ENCODE results near the gene DNM1L.
"Not testable (repeated sequence)": the region's sequence is repeated elsewhere in the genome, so short reads cannot be mapped to it uniquely, and the experiment has no call there.

Gene DNM1L

DNA sequence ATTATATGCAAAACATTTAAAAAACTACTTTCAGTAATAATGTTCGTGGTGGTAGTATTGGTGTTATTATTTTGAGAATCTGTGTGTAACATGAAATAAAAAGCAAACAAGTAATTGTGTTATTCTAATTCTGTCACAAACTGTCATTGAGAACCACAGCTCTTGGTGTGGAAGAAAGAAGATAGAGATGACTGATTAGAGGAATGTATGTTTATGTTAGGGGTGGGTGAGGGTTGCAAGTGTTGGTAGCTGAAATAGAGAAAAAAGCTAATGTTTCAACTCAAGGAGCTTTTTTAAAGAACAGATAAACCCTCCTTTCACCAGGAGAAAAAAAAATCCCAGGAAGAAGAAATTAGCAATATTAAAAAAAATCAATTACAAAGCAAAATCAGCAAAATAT, 18.3 kb downstream of the DNM1L start:
- DNase-seq (ENCODE audit: low spot score), result no peak

DNA sequence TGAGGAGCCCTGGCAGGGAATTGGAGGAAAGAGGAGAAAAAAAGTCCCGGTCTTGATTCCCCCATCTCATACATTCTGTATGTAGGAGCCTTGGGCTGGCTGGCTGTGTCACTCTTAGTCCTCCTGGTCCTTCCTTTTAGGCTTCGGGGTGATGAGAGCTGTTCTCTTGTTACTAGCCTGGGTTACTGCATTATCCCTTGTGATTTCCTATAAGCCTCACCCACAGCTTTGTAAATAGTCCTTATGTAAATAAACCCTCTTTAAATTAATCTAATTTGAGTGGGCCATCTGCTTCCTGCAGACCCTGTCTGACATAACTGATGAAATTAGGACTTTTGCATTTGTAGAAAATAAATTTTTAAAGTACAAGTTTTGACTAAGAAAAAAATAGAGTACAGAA, 19.2 kb downstream of the DNM1L start:
- no peak for DNase-seq (ENCODE audit: low spot score)

DNA sequence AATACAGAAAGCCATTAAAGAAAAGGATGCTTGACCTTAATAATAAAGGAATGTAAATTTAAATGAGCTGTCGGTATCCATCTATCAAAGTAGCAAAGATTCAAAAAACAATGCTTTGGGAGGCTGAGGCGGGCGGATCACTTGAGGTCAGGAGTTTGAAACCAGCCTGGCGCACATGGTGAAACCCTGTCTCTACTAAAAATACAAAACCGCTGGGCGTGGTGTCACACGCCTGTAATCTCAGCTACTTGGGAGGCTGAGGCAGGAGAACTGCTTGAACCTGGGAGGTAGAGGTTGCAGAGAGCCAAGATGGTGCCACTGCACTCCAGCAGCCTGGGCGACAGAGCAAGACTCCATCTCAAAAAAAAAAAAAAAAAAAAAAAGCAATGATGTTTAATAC, 20.3 kb downstream of the DNM1L start:
- DNase-seq (ENCODE audit: low spot score), result not testable (repeated sequence)

DNA sequence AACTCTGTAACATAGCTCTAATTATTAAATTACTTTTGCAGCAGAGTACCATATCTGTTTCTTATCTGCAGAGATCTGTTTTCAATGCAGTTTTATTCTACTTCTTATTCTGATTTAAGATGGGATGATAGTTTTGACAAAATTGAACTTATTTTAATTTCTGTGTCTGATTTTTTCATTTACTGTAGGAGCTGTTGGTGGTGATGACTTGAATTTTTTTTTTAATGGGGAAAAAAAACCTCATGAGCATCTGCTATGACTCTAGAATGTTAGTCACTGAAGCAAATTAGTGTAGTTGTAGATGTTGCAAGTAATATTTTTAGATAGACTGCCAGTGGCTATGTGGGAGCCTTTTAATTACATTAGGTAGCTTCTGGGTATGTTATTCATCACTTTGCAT, 23.4 kb downstream of the DNM1L start:
- DNase-seq (ENCODE audit: low spot score), result no peak

DNA sequence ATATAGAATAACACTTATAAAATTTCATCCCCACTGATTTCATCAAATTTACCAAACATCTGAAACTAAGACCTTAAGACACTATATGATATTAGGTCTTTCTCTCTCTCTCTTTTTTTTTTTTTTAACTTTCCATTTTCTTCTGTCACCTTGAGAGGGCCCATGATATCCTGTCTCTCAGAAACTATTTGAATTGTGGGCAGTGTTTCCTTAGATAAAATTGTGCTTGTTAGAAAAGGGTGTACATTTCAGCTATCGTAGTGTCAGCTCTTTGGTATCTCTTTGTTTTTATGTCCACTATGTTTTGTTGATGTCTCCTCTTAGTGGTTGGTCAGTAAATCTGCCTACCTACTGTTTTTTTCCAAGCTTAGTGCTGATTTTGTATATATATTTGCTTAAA, 23.8 kb downstream of the DNM1L start:
- DNase-seq (ENCODE audit: low spot score), result no peak

DNA sequence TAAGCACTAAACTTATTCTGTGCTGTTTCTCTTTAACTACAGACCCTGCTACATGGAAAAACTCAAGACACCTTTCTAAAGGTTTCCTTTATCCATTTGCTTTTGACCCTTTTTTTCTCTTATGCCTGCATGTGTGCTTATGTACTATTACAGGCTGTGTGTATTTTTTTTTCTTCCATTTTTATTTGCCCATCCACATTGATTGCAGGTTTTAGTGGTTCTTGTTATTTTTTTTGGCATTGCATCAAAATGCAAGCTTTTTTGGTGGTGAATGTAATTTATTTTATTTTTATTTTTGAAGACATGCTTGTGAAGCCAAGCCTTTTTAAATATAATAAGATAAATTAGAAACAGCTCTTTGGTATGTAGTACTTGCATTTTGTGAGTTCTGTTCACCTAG, 26.7 kb downstream of the DNM1L start:
- no peak for DNase-seq (ENCODE audit: low spot score)

DNA sequence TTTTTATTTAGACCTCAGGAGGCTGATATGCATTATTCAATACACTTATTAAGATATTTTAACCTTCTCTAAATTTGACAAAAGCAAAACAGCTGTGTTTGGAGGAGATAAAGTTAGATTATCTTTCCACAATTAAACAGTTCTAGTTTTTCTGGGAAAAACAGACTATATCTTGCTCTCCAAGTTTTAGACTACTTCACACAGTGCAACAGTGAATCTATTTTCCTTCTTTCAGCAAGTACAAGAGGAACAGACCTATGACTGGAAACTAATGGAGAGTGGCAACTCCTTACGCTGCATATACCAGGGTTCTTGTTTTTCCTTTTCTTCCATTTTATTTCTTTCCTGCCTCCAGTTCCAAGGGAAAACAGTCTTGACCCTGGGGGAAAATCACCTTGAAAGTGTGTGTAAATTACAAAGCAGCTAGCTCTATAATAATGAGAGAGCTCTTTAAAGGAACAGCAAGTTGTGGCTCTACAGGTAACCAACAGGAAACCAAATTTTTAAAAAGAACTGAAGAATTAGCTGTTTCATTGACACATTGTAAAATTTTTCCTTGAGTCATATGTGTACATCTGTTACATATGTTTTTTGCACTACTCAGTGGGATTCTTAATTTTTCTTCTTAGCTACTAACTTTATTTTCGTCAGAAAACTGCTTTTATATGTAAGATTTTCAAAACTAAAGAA, 27.4 kb downstream of the DNM1L start:
- no peak for DNase-seq (ENCODE audit: low spot score)

DNA sequence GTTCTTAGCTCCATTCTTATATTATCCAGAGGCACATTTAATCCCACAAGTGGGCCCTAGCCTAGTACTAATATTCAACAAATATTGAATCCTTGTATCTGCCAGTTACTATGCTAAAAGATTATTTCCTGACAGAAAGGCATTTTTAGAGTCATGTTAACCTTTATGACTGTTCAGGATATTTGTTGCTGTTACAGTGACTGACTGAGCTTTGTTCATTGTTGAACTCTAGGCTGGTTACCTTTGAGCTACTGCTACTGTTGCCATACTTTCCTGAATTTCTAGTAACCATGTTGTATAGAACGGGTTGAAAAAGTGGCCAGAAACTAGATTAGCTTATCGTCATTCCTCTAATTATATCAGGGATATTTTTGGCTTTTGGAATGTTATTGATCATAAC, 29.8 kb downstream of the DNM1L start:
- no peak for DNase-seq (ENCODE audit: low spot score)

DNA sequence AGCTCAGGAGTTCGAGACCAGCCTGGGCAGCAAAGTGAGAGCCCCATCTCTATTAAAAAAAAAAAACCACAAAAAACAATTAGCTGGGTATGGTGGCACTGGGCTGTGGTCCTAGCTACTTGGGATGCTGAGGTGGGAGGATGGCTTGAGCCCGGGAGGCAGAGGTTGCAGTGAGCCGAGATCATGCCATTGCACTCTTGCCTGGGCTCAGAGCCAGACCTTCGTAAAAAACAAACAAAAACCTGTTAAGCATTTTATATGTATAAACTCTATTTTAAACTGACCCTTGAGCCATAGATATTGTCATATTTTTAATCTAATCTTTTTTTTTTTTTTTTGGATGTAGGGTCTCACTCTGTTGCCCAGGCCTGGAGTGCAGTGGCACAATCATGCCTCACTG, 35.7 kb downstream of the DNM1L start:
- no peak for DNase-seq (ENCODE audit: low spot score)

DNA sequence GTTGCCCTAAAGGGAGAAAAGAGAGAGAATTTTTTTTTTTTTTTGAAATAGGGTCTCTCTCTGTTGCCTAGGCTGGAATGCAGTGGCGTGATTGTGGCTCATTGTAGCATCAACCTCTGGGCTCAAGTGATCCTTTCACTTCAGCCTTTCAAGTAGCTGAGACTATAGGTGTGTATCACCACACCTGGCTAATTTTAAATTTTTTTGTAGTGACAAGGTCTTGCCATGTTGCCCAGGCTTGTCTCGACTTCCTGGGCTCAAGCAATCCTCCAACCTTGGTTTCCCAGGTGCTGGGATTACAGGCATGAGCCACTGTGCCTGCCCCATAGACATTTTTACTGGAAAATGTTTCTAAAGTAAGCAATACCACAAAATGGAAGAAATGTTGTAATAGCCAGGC, 39.8 kb downstream of the DNM1L start:
- no peak for DNase-seq (ENCODE audit: low spot score)

DNA sequence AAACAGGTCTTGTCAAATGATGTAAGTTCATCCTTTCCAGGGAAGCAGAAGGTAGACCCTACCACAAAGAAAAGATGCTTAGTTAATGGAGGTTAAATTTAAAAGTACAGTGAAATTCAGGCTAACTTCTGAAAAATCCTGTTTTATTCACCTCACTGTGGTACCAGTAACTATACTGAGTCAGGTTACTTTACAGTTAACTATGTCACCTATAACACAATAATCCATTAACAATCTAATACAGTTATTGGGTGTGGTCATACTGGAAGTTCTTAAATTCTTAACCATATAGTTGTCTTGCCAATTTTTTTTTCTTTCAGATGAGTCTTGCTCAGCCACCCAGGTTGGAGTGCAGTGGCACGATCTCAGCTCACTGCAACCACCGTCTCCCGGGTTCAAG, 46.2 kb downstream of the DNM1L start:
- not testable (repeated sequence) for DNase-seq (ENCODE audit: low spot score)

DNA sequence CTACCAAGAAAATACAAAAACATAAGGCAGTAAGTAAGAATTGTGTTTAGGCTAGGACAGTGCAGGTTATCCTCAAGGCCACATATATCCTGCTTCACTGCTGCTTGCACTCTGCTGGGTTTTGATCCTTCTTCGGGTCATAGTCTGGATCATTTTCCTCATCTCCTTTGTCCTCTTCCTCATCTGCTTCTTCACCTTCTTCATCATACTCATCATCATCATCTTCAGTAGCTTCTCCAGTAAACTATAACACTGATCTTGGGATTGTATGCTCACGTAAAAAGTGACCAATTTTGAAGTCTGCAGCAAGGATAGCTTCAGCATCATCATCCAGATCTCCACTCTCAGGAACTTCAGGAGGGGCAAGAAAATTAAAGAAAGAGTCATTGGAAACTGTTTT, 47.2 kb downstream of the DNM1L start:
- DNase-seq (ENCODE audit: low spot score), result no peak

DNA sequence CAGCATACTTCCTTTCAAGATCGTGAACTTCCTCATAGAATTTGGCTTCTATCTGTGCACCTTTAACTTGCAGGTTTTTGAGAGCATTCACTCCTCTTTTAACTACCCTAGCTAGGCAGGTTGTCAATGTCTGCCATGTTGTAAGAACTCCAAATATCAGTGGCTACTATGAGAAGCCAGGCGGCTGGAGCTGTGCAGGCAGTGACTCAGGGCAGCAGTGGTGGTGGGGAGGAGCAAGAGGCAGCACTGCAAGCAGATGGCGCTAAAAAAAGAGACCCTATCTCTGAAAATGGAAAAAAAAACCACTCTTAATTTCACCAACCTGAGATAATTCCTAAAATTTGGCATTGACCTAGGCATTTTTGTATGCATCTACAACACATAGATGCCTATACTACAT, 48.1 kb downstream of the DNM1L start:
- DNase-seq (ENCODE audit: low spot score), result no peak

DNA sequence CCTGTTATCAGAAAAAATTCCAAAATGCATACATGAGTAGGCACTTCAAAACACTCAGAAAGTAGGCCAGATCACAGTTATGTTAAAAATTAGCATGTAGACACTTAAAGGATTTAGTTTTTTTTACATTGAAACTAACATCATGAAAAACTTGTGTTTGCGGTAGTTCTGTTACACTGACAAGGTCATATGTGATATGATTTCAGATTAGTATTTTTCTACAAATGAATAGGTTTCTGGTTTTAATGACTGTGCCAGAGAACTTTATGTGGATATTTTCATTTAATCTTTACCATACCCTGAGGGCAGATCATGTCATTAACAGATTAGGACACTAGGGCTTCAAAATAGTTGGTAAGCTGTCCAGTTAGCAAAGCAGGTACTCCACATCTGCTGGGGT, 55.9 kb downstream of the DNM1L start:
- DNase-seq (ENCODE audit: low spot score), result no peak

DNA sequence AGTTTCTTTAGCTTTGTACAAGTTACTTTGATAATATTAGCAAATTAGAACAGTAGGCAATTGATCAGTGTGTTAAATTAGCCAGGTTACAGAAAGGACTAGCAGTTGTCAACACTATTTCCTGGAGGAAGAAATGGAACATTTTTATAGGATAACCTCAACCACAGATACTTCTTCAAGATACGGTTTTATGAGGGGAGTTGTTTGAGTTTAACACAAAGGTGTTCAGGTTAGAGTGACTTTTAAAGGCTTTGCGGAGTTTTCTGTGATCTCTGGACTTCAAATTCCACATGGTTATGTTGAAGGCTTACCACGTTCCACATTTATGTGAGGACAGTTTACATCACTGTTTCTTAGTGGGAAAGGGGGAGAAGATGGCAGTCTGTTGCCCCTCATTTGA, 57.3 kb downstream of the DNM1L start:
- no peak for DNase-seq (ENCODE audit: low spot score)

DNA sequence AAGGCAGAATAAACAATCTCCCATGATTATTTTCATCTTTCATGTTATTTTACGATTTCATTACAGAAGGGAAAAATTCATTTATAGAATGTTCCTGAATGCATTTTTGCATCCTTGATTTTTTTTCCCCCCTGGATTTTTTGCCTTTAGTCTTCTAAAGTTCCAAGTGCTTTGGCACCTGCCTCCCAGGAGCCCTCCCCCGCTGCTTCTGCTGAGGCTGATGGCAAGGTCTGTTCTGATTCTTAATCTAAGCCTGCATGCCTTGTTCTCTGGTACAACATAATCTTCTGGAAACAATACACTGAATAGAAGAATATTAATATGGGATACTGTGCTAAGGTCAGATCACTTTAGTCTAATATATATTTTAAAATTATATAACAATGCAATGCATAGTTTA, 58.6 kb downstream of the DNM1L start:
- DNase-seq (ENCODE audit: low spot score), result no peak

DNA sequence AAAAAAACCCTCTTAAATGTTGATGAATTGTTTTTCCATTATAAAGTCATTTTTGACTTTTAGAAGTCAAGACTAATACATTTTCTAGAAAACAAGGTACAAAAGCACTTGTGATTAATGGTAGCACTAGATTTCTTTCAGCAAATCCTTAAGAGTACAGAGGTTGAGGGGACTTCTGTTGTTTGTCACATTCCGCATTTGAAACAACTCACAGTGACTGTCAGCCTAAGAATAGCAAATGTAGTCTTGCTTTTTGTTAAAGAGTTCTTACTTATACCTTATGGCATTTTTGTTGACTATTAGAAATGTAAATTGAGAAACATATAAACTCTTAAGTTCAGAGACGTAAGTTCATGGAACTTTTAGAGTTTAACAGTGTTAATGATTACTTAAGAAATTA, 60.2 kb downstream of the DNM1L start:
- DNase-seq (ENCODE audit: low spot score), result no peak

DNA sequence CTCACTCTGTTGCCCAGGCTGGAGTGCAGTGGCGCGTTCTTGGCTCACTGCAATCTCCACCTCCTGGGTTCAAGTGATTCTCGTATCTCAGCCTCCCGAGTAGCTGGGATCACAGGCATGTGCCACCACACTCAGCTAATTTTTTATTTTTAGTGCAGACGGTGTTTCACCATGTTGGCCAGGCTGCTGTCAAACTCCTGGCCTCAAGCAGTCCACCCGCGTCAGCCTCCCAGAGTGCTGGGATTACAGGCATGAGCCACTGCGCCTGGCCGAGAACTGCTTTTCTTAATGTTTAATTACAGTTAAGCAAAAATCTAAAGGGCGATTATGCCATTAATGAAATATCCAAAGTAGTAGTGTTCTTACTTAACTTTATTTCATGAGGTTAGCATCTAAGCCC, 63.0 kb downstream of the DNM1L start:
- no peak for DNase-seq (ENCODE audit: low spot score)

DNA sequence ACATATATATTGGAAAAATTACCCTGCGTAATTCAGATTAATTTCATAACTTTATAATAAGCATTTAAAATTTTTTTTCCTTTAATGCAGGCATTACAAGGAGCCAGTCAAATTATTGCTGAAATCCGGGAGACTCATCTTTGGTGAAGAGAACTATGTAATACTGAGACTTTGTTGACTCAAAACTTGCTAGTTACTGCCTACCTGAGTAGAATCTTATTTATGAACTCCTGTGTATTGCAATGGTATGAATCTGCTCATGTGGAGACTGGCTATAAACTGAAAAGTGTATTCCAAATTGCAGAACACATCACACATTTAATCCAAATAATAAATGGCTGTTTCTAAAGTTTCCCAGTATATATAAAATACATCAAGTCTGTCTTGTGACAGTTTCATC, 64.2 kb downstream of the DNM1L start:
- DNase-seq (ENCODE audit: low spot score), result no peak

DNA sequence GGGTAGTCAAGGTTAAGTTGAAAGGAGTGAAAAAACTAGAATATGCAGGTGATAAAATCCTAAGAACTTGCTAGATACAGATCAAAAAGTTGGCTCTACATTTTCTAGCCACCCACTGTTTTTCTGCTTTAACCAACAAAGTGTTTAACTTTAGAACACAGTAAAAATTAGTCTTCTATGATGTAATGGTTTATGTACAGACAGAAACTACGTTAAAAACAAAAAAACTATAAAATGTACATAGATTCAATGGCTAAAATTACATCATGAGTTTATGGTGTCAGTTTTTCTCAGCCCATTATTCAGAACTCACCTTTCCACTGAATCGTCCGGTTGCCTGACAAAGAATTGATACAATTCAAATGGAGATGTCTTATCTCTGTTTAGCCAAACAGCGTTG, 74.5 kb downstream of the DNM1L start:
- no peak for DNase-seq (ENCODE audit: low spot score)

DNA sequence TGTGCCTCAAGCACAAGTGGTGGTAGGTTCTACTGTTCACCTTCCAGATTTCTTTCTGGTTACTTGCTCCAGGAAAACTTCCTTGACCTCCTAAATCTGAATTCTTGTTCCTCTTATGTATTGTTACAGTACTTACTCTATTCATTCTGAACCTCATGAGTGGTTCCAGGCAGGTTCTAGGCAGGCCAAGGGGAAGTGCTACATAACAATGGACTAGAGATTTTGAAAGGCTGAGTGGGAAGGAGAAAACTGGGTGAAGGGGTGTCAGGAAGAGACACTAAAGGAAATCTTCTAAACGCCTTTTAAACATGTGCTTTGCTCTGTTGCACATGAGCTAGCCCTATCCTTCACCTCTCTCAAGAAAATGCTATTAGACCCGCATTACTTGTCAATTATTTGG, 75.0 kb downstream of the DNM1L start:
- no peak for DNase-seq (ENCODE audit: low spot score)

DNA sequence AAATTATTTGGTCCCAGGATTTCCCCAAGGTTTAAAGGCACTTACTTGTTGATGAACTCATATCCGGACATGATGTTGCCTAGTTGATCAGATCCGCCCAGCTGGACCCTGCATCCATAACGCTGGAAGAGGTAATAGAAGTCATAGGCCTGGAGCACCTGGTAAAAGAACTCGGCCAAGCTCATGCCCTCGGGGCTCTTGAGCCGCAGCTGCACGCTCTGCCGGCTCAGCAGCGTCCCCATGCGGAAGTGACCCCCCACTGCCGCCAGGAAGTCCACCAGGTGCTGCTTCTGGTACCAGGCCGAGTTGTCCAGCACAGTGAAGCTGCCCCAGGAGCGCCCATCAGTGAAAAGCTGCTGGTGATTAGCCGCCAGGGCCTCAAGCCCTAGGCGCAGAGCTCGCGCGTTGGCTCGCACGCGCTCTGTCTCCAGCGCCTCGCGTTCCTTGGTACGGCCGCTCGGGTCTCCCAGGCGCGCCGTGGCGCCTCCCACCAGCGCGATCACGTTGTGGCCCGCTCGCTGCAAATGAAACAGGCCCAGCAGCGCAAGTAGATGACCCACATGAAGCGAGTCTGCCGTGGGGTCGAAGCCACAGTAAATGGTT, 76.1 kb downstream of the DNM1L start:
- peak; percentile 70 for DNase-seq (ENCODE audit: low spot score)

DNA sequence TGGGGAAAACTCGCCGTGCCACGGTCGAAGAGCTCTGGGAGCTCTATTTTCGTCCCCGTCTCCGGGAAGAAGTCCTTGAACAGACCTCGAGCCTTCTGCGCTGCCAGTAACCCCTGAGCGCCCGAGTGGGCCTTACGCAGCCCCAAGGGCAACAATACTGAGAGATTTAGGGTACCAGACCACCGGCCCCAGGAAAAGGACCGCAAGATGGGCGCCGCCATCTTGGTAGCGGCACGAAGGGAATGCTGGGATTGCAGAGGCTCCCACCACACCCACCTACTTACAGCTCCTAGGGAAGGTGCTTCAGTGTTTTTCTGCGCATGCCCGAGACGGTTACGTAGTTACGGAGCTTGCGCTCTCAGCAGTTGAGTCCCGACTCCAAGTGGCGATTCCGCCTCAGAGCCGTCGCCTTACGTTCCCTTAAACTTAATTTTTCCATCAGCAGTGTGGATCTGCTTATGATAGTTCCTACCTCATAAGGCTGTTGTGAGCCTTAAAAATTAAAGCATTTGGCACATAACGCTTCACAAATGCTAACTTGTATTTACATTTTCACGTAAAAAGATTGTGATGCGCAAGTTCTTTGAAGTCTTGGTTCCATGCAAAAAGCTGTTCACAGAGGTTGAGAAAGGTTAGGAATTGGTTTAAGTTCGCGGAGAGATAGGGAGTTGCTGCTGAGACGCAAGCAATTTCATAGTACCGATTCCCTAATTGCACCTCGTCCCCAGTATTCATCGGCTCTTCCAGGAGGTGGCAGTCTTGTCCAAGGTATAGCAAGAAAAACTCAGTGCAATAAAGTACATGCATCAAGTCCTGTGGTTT, 76.8 kb downstream of the DNM1L start, which contains the start of gene YARS2:
TSS of gene YARS2 (minus strand) at position 244 of the 822 bp plus-strand sequence. CDS start at position 221, 23 bp downstream.
- peak; percentile 96 for DNase-seq (ENCODE audit: low spot score)

All from hematopoietic multipotent progenitor cell treated with erythropoietin and hydrocortisone succinate and interleukin-3 and kit ligand, for 17 days (in vitro differentiated cells).